Left lung (tissue), 10 donors: ENCODE results near the gene PA2G4. TPM values are rescaled to one million over a fixed set of nuclear protein-coding genes. Genes with fewer than 3 reads are reported as not detected.
A peak's percentile ranks its signal among the peaks of the same experiment; 100 is the strongest.

Source experiments
- ATAC-seq: fragments of 200-7000 bp; cut with Tn5 transposase; one replicate; pipeline ENCODE4 v1.9.1; 2020; ENCODE audit warnings: moderate library complexity
- DNase-seq, 4 donors: peaks; one replicate each; pipeline ENCODE4 v3.0.0-alpha.2; 2013 to 2020
- H3K27ac ChIP-seq, 2 donors: fragments of 200-600 bp; sonication (generic) in 1 of 2; one replicate each; pipeline versions ENCODE4 v1.5.0 to v1.8.0; 2020 to 2021
- H3K27me3 ChIP-seq, 2 donors: fragments of 200-600 bp; sonication (generic) in 1 of 2; one replicate each; pipeline versions ENCODE4 v1.5.0 to v1.8.0; 2020 to 2021
- H3K36me3 ChIP-seq, 2 donors: fragments of 200-600 bp; sonication (generic) in 1 of 2; one replicate each; pipeline versions ENCODE4 v1.5.0 to v1.8.0; 2020 to 2021
- H3K4me1 ChIP-seq, 2 donors: fragments of 200-600 bp; one replicate each; pipeline ENCODE4 v1.8.0; 2021
- H3K4me3 ChIP-seq, 2 donors: fragments of 200-600 bp; sonication (generic) in 1 of 2; one replicate each; pipeline versions ENCODE4 v1.5.0 to v1.8.0; 2020 to 2021; ENCODE audit warnings: mild to moderate bottlenecking in 1 of 2
- H3K9me3 ChIP-seq, 2 donors: fragments of 200-600 bp; sonication (generic) in 1 of 2; one replicate each; pipeline versions ENCODE4 v1.5.0 to v1.8.0; 2020 to 2021
- CTCF ChIP-seq, 2 donors: fragments of 200-600 bp; sonication (generic) in 1 of 2; IDR thresholded peaks; one replicate each; pipeline versions ENCODE4 v1.5.0 to v1.8.0; 2021; ENCODE audit warnings: antibody characterized with exemption in 2 of 2
- intact Hi-C, 2 donors: fragments of 100-400 bp; cut with DNase I; formaldehyde crosslinking; loops; one replicate each; pipeline versions ENCODE4 v1.11.2 to v1.14.2; 2022
- polyA plus RNA-seq, 6 donors: library from polyadenylated mRNA; unstranded; fragments of 120-200 nt; gene quantifications; one replicate each; pipeline ENCODE4 v1.2.1, GENCODE V29; 2013; ENCODE audit not compliant: insufficient read length in 6 of 6
- total RNA-seq, 2 donors: library from RNA; stranded (reverse); fragmentation: NEBNext Ultra II Directional; extraction: Animal tissue kit (Norgen Biotek cat#: 25700); gene quantifications; one replicate each; pipeline ENCODE4 v1.2.1, GENCODE V29; 2021
- donor health status: DM: no; HTN: yes; CAD: no.
- donor health status: DM: no; HTN: no; CAD: no.

The PA2G4 gene
- total and polyA plus RNA-seq, 8 donors = 62.0 to 151 (median 130) TPM

- Histone ChIP-seq H3K9me3 (no peaks in the 10 kb centered on the region), H3K4me3 (peak overlapping the region; percentile 47 to 88), H3K27me3 (no peaks in the 10 kb centered on the region), H3K4me1 (peaks cover 21 to 45% of the 10 kb centered on the region in 2 donors), H3K36me3 (peaks cover 0 to 47% of the 10 kb centered on the region in 2 donors), H3K27ac (peak overlapping the region; percentile 94 to 97)
- no peak for TF ChIP-seq CTCF (IDR thresholded peaks at IDR 0.05)
- intact Hi-C loops = no loop called here
- peak; percentile 74 for ATAC-seq
- peak; percentile 50 to 91 (median 82) for DNase-seq
These were observed 54.6 kb downstream of the PA2G4 start for GRCh38 chr12:56158926-56159461.

GRCh38 chr12:56159482-56160192, 55.3 kb downstream of the PA2G4 start:
- TF ChIP-seq CTCF (IDR thresholded peaks at IDR 0.05) = no peak
- Histone ChIP-seq H3K4me1 (peaks cover 21 to 45% of the 10 kb centered on the region in 2 donors), H3K27ac (peak overlapping the region; percentile 94 to 97), H3K36me3 (peaks cover 0 to 53% of the 10 kb centered on the region in 2 donors), H3K27me3 (no peaks in the 10 kb centered on the region), H3K9me3 (no peaks in the 10 kb centered on the region), H3K4me3 (peak overlapping the region; percentile 47 to 88)
- no peak for DNase-seq
- intact Hi-C loops = no loop called here
- ATAC-seq = no peak

GRCh38 chr12:56160193-56160763, 55.9 kb downstream of the PA2G4 start:
- Histone ChIP-seq H3K27ac (peak overlapping the region; percentile 94 to 97), H3K27me3 (no peaks in the 10 kb centered on the region), H3K4me1 (peaks cover 21 to 45% of the 10 kb centered on the region in 2 donors), H3K36me3 (peaks cover 0 to 60% of the 10 kb centered on the region in 2 donors), H3K4me3 (peak overlapping the region; percentile 47 to 88), H3K9me3 (no peaks in the 10 kb centered on the region)
- DNase-seq = no peak
- intact Hi-C loops = no loop called here
- TF ChIP-seq CTCF (IDR thresholded peaks at IDR 0.05) = no peak
- no peak for ATAC-seq

GRCh38 chr12:56160894-56161689, 56.7 kb downstream of the PA2G4 start:
- Histone ChIP-seq H3K27ac (peak overlapping the region; percentile 94 to 97), H3K4me3 (peak overlapping the region; percentile 47 to 88), H3K27me3 (no peaks in the 10 kb centered on the region), H3K9me3 (no peaks in the 10 kb centered on the region), H3K36me3 (peaks cover 0 to 68% of the 10 kb centered on the region in 2 donors), H3K4me1 (peaks cover 21 to 45% of the 10 kb centered on the region in 2 donors)
- TF ChIP-seq CTCF (IDR thresholded peaks at IDR 0.05) = no peak
- DNase-seq (no peak), ATAC-seq (no peak)
- intact Hi-C loops = no loop called here
